HT-29 (cell line): ENCODE results near the gene NCAM1. TPM values are rescaled to one million over a fixed set of nuclear protein-coding genes. Genes with fewer than 3 reads are reported as not detected.

Experiments used
- DNase-seq: peaks from one replicate; pipeline ENCODE4 v3.0.0-alpha.2; 2015; ENCODE audit warnings: low spot score
- small RNA-seq: library from RNA; depleted of rRNA; stranded (forward); fragments of <200 nt; gene quantifications from one replicate; pipeline ENCODE3, GENCODE V24; 2014
- total RNA-seq: library from RNA; depleted of rRNA; stranded (reverse); fragments of >200 nt; shearing (Covaris generic); gene quantifications from 2 replicates; pipeline ENCODE4 v1.2.3, GENCODE V29; 2014

The NCAM1 gene
- total RNA-seq, 1 experiment from 2014 or later, result not detected

- peak; percentile 94 for DNase-seq
Measured at GRCh38 chr11:113305440-113306336, 344.5 kb downstream of the NCAM1 start.

GRCh38 chr11:113308601-113309000, 347.4 kb downstream of the NCAM1 start:
- no peak for DNase-seq

DNA sequence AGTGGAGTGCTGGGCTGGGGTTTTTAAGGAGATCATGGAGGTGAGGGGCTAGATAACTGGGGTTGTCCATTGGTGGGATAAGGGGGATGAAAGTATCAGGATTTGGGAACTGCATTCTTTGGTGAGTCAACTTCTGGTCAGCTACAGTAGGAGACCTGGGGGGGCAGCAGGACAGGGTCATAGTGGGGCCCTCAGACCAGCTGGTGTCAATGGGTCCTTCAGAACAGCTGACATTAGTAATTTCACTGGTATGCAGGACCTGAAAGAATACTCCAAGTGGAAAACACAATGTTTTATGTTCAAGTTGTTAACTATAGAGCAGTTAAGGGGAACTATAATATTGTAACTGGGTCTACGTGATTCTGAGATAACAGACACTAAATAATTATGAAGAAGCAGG, 350.3 kb downstream of the NCAM1 start:
- DNase-seq, result no peak

DNA sequence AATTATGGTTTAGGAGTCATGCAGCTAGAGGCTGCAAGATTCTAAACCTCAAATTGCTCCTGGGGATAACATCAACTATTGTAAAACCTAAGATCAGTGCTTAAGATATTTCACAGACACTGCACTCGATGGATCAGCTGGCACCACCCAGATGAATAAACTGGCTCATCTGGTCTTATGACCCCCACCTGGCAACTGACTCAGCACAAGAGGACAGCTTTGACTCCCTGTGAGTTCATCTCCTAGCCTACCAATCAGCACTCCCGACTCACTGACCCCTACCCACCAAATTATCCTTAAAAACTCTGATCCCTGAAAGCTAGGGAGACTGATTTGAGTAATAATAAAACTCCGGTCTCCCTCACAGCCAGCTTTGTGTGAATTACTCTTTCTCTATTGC, 352.4 kb downstream of the NCAM1 start:
- DNase-seq, result peak; percentile 7

DNA sequence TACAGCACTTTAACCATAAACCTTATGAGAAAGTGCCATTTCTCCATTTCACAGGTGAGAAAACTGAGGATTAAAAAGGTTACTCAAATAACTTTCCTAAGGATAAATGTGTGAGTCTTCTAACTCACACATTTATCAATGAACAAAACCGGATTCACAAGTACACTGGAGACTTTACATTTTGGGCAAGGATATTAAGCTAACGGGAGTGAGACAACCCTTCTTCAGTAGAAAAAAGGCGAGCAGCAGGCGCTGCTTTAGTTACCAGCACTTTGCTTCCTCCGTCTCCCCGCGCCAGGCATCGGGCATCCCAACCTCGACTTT, 352.8 kb downstream of the NCAM1 start:
- no peak for DNase-seq

- peak; percentile 97 for DNase-seq
Measured at GRCh38 chr11:113314389-113315301, 353.4 kb downstream of the NCAM1 start, which contains the start of gene TTC12. Gene TTC12 (plus strand): TSS chr11:113314583. CDS start chr11:113316258, 1,675 bp downstream.

DNA sequence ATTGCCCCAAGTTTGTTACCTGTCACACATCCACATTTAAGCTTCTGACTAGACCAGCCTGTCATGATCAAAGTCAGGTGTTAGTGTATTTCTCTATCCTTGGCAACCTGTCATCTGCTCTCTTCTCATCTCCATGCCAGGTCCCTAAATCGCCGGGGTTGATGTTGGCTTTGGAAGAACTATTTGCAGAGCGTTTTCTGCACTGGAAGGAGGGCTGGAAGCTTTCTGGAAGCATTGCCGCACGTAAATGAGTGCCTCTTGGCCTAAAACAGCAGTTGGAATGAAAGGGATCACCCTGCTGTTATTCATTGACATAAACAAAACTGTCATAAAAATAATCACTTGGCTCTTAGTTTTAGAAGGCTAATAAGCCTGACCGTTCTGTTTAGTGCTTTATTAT, 354.6 kb downstream of the NCAM1 start:
- DNase-seq, result no peak

- no peak for DNase-seq
Measured at GRCh38 chr11:113316256-113316655, 355.0 kb downstream of the NCAM1 start.

DNA sequence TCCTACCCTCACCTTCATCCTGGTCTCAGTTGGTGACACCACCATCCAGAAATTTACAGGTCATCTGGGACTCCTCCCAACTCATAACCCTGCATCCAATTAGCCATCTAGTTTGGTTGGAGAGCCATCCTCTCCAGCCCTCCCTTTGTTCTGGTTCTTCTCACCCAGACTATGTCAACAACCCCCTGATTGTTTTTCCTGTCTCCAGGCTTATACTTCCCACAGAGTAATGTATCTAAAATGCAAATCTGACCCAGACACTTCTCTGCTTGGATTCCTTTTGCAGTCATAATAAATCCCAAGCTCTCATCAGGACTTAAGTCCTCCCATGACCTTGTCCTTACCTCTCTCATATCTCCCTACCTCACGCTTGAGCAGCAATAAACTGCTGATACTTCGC, 356.1 kb downstream of the NCAM1 start:
- DNase-seq, result no peak

GRCh38 chr11:113319085-113319484, 357.9 kb downstream of the NCAM1 start:
- no peak for DNase-seq

GRCh38 chr11:113322158-113322557, 360.9 kb downstream of the NCAM1 start:
- no peak for DNase-seq

DNA sequence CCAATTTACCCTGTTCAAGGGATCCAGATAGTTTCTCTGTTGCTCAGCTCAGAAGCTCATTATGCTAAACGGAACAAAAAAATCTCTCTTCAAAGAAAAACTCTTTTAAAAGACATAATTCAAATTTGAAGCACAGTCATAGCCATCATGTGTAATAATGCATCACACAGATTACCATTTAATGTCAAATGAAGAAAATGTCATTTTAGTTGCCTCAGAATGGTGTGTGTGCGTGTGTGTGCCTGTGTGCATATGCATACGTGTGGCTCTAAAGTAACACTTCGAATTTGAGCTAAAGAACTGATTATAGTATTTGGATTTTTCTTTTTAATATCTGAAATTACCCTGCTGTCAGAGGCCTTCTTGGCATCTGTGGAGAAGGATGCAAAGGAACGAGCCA, 363.0 kb downstream of the NCAM1 start:
- DNase-seq, result no peak

Small RNA genes lying within 50 kb of the gene (small RNA-seq; reads per million reads assigned to genes)
- gene RNU7-187P, result not detected
